Measurements from ENCODE around the gene CXorf49B.
"Not testable (repeated sequence)": the region's sequence is repeated elsewhere in the genome, so short reads cannot be mapped to it uniquely, and the experiment has no call there.

Gene CXorf49B

GRCh38 chrX:71763049-71763448 is at the start of gene CXorf49B:
Gene CXorf49B, plus strand, starts transcription at chrX:71763349. Its CDS starts 75 bp downstream, at chrX:71763424.
- H3K9me3 ChIP-seq; H3K4me3 ChIP-seq; intact Hi-C loops (cut with DNase I; ENCODE audit: low total_unique reads): not testable (repeated sequence)

GRCh38 chrX:71714064-71714463 is 49.1 kb upstream of the CXorf49B start:
- intact Hi-C loops (cut with DNase I; ENCODE audit: low total_unique reads); H3K4me1 ChIP-seq; H3K36me3 ChIP-seq; DNase-seq; H3K9me3 ChIP-seq; H3K4me3 ChIP-seq; H3K27me3 ChIP-seq; H3K27ac ChIP-seq: not testable (repeated sequence)

More at GRCh38 chrX:71763049-71763448, at the start of gene CXorf49B:
- not testable (repeated sequence) for H3K27me3 ChIP-seq, H3K4me1 ChIP-seq, H3K27ac ChIP-seq, DNase-seq, H3K36me3 ChIP-seq

GRCh38 chrX:71715551-71715950 is 47.6 kb upstream of the CXorf49B start:
- H3K27ac ChIP-seq; H3K27me3 ChIP-seq; DNase-seq; H3K36me3 ChIP-seq; H3K4me3 ChIP-seq; H3K9me3 ChIP-seq; H3K4me1 ChIP-seq; intact Hi-C loops (cut with DNase I; ENCODE audit: low total_unique reads): not testable (repeated sequence)

- H3K9me3 ChIP-seq; H3K4me1 ChIP-seq; H3K27me3 ChIP-seq; intact Hi-C loops (cut with DNase I; ENCODE audit: low total_unique reads); H3K4me3 ChIP-seq; H3K36me3 ChIP-seq; H3K27ac ChIP-seq; DNase-seq: not testable (repeated sequence)
These were observed 46.8 kb upstream of the CXorf49B start for GRCh38 chrX:71716323-71716722.

- H3K4me3 ChIP-seq; H3K27ac ChIP-seq; DNase-seq; H3K27me3 ChIP-seq; H3K36me3 ChIP-seq; H3K4me1 ChIP-seq; intact Hi-C loops (cut with DNase I; ENCODE audit: low total_unique reads); H3K9me3 ChIP-seq: not testable (repeated sequence)
These were observed 45.0 kb upstream of the CXorf49B start, which contains the start of gene CXorf49 for GRCh38 chrX:71718185-71718584. Gene CXorf49, minus strand, starts transcription at chrX:71718285. Its CDS starts 134 bp downstream, at chrX:71718151.

GRCh38 chrX:71719195-71719594 is 44.0 kb upstream of the CXorf49B start:
- H3K27me3 ChIP-seq; H3K36me3 ChIP-seq; H3K27ac ChIP-seq; H3K4me3 ChIP-seq; H3K9me3 ChIP-seq; DNase-seq; H3K4me1 ChIP-seq; intact Hi-C loops (cut with DNase I; ENCODE audit: low total_unique reads): not testable (repeated sequence)

- intact Hi-C loops (cut with DNase I; ENCODE audit: low total_unique reads); H3K36me3 ChIP-seq; H3K4me1 ChIP-seq; H3K9me3 ChIP-seq; DNase-seq; H3K27ac ChIP-seq; H3K27me3 ChIP-seq; H3K4me3 ChIP-seq: not testable (repeated sequence)
These were observed 42.8 kb upstream of the CXorf49B start for GRCh38 chrX:71720289-71720886.

GRCh38 chrX:71760688-71761281 is 2.4 kb upstream of the CXorf49B start:
- H3K36me3 ChIP-seq; H3K4me3 ChIP-seq; intact Hi-C loops (cut with DNase I; ENCODE audit: low total_unique reads); H3K27ac ChIP-seq; H3K4me1 ChIP-seq; H3K9me3 ChIP-seq; H3K27me3 ChIP-seq; DNase-seq: not testable (repeated sequence)

GRCh38 chrX:71764832-71765231 is 1.7 kb downstream of the CXorf49B start:
- H3K4me1 ChIP-seq; DNase-seq; H3K4me3 ChIP-seq; H3K27ac ChIP-seq; H3K36me3 ChIP-seq; H3K27me3 ChIP-seq; H3K9me3 ChIP-seq; intact Hi-C loops (cut with DNase I; ENCODE audit: low total_unique reads): not testable (repeated sequence)

- H3K4me1 ChIP-seq; H3K4me3 ChIP-seq; intact Hi-C loops (cut with DNase I; ENCODE audit: low total_unique reads); DNase-seq; H3K27me3 ChIP-seq; H3K36me3 ChIP-seq; H3K9me3 ChIP-seq; H3K27ac ChIP-seq: not testable (repeated sequence)
These were observed 2.5 kb downstream of the CXorf49B start for GRCh38 chrX:71765613-71766012.

GRCh38 chrX:71767134-71767533 is 4.0 kb downstream of the CXorf49B start:
- intact Hi-C loops (cut with DNase I; ENCODE audit: low total_unique reads); H3K9me3 ChIP-seq; DNase-seq; H3K4me3 ChIP-seq; H3K36me3 ChIP-seq; H3K27me3 ChIP-seq; H3K4me1 ChIP-seq; H3K27ac ChIP-seq: not testable (repeated sequence)

GRCh38 chrX:71778322-71778721 is 15.2 kb downstream of the CXorf49B start:
- H3K36me3 ChIP-seq; intact Hi-C loops (cut with DNase I; ENCODE audit: low total_unique reads); H3K9me3 ChIP-seq; H3K4me3 ChIP-seq; H3K27ac ChIP-seq; DNase-seq; H3K27me3 ChIP-seq; H3K4me1 ChIP-seq: not testable (repeated sequence)

- H3K27me3 ChIP-seq; DNase-seq; intact Hi-C loops (cut with DNase I; ENCODE audit: low total_unique reads); H3K9me3 ChIP-seq; H3K36me3 ChIP-seq; H3K4me3 ChIP-seq; H3K27ac ChIP-seq; H3K4me1 ChIP-seq: not testable (repeated sequence)
These were observed 19.2 kb downstream of the CXorf49B start for GRCh38 chrX:71782225-71782949.

GRCh38 chrX:71782950-71783299 is 19.8 kb downstream of the CXorf49B start:
- H3K9me3 ChIP-seq; H3K4me1 ChIP-seq; H3K27me3 ChIP-seq; H3K27ac ChIP-seq; H3K4me3 ChIP-seq; DNase-seq; intact Hi-C loops (cut with DNase I; ENCODE audit: low total_unique reads); H3K36me3 ChIP-seq: not testable (repeated sequence)

All from tibial artery (tissue), 4 donors.